Glutamatergic neuron (in vitro differentiated cells): ENCODE results near the gene DHX30. TPM values are rescaled to one million over a fixed set of nuclear protein-coding genes. Genes with fewer than 3 reads are reported as not detected.
A peak's percentile ranks its signal among the peaks of the same experiment; 100 is the strongest.

Source experiments
- DNase-seq: peaks from one replicate; pipeline ENCODE4 v3.0.0; 2022
- H3K27ac Mint-ChIP-seq: one replicate; pipeline ENCODE4 v1.8.0; 2020; ENCODE audit warnings: mild to moderate bottlenecking, mixed read lengths, inconsistent platforms; ENCODE audit not compliant: unreplicated experiment
- H3K27me3 Mint-ChIP-seq: one replicate; pipeline ENCODE4 v1.8.0; 2020; ENCODE audit warnings: mild to moderate bottlenecking, moderate library complexity, mixed read lengths, inconsistent platforms; ENCODE audit not compliant: unreplicated experiment
- H3K36me3 Mint-ChIP-seq: one replicate; pipeline ENCODE4 v1.8.0; 2020; ENCODE audit warnings: mild to moderate bottlenecking, mixed read lengths, inconsistent platforms; ENCODE audit not compliant: unreplicated experiment
- H3K4me1 Mint-ChIP-seq: one replicate; pipeline ENCODE4 v1.8.0; 2020; ENCODE audit warnings: mild to moderate bottlenecking, low read depth, mixed read lengths, inconsistent platforms; ENCODE audit not compliant: unreplicated experiment
- H3K4me3 Mint-ChIP-seq: one replicate; pipeline ENCODE4 v1.8.0; 2020; ENCODE audit warnings: mild to moderate bottlenecking, mixed read lengths, inconsistent platforms; ENCODE audit not compliant: unreplicated experiment
- H3K9me3 Mint-ChIP-seq: one replicate; pipeline ENCODE4 v1.8.0; 2020; ENCODE audit warnings: mild to moderate bottlenecking, moderate library complexity, mixed read lengths, inconsistent platforms; ENCODE audit not compliant: unreplicated experiment
- CTCF ChIP-seq: fragments of 200-600 bp; sonication (generic); IDR thresholded peaks from one replicate; pipeline ENCODE4 v1.5.0; 2021; ENCODE audit not compliant: partially characterized antibody, unreplicated experiment
- total RNA-seq: library from RNA; stranded (reverse); fragmentation: NEBNext Ultra II Directional; extraction: Animal tissue kit (Norgen Biotek cat#: 25700); gene quantifications from one replicate; pipeline ENCODE4 v1.2.1, GENCODE V29; 2021; ENCODE audit not compliant: unreplicated experiment

Gene DHX30
- total RNA-seq, 1 donor from 2014 or later, result 116 TPM

GRCh38 chr3:47766186-47766585 is 36.8 kb upstream of the DHX30 start:
- Mint-ChIP-seq H3K4me3 (no peak overlapping the region), H3K36me3 (no peaks in the 10 kb centered on the region), H3K9me3 (no peaks in the 10 kb centered on the region), H3K27me3 (no peaks in the 10 kb centered on the region), H3K4me1 (no peaks in the 10 kb centered on the region), H3K27ac (no peak overlapping the region)
- DNase-seq, result no peak
- no peak for TF ChIP-seq CTCF

GRCh38 chr3:47772047-47772446 is 30.9 kb upstream of the DHX30 start:
- H3K27ac Mint-ChIP-seq, result no peak overlapping the region
- no peak for TF ChIP-seq CTCF
- H3K27me3 Mint-ChIP-seq, result no peaks in the 10 kb centered on the region
- no peak overlapping the region for H3K4me3 Mint-ChIP-seq
- H3K9me3 Mint-ChIP-seq, result no peaks in the 10 kb centered on the region
- no peaks in the 10 kb centered on the region for H3K4me1 Mint-ChIP-seq
- no peak for DNase-seq
- H3K36me3 Mint-ChIP-seq, result no peaks in the 10 kb centered on the region

- DNase-seq, result no peak
- H3K4me1 Mint-ChIP-seq, result no peaks in the 10 kb centered on the region
- no peaks in the 10 kb centered on the region for H3K27me3 Mint-ChIP-seq
- TF ChIP-seq CTCF, result no peak
- H3K27ac Mint-ChIP-seq, result no peak overlapping the region
- no peaks in the 10 kb centered on the region for H3K36me3 Mint-ChIP-seq
- H3K9me3 Mint-ChIP-seq, result no peaks in the 10 kb centered on the region
- H3K4me3 Mint-ChIP-seq, result no peak overlapping the region
These were observed 30.1 kb upstream of the DHX30 start for GRCh38 chr3:47772788-47773187.

- H3K36me3 Mint-ChIP-seq, result no peaks in the 10 kb centered on the region
- peaks cover 6% of the 10 kb centered on the region for H3K4me1 Mint-ChIP-seq
- no peak overlapping the region for H3K27ac Mint-ChIP-seq
- H3K4me3 Mint-ChIP-seq, result no peak overlapping the region
- DNase-seq, result no peak
- no peak for TF ChIP-seq CTCF
- peaks cover under 1% of the 10 kb centered on the region for H3K27me3 Mint-ChIP-seq
- H3K9me3 Mint-ChIP-seq, result peaks cover 13% of the 10 kb centered on the region
These were observed 24.2 kb upstream of the DHX30 start for GRCh38 chr3:47778746-47779145.

GRCh38 chr3:47780741-47781684 is 21.9 kb upstream of the DHX30 start:
- peak overlapping the region; percentile 98 for H3K27ac Mint-ChIP-seq
- peak; percentile 78 for DNase-seq
- H3K4me1 Mint-ChIP-seq, result peaks cover 6% of the 10 kb centered on the region
- H3K9me3 Mint-ChIP-seq, result peaks cover 13% of the 10 kb centered on the region
- no peak for TF ChIP-seq CTCF
- H3K27me3 Mint-ChIP-seq, result peaks cover 2% of the 10 kb centered on the region
- H3K36me3 Mint-ChIP-seq, result no peaks in the 10 kb centered on the region
- peak overlapping the region; percentile 99 for H3K4me3 Mint-ChIP-seq
